NK-92 (cell line): ENCODE data around the gene NEURL1B.
"Not testable (repeated sequence)": the region's sequence is repeated elsewhere in the genome, so short reads cannot be mapped to it uniquely, and the experiment has no call there.

Source experiments
- DNase-seq: peaks from one replicate; lab custom pipeline; 2025; ENCODE audit not compliant: unreplicated experiment; lab: John Stamatoyannopoulos, UW

NEURL1B gene

DNA sequence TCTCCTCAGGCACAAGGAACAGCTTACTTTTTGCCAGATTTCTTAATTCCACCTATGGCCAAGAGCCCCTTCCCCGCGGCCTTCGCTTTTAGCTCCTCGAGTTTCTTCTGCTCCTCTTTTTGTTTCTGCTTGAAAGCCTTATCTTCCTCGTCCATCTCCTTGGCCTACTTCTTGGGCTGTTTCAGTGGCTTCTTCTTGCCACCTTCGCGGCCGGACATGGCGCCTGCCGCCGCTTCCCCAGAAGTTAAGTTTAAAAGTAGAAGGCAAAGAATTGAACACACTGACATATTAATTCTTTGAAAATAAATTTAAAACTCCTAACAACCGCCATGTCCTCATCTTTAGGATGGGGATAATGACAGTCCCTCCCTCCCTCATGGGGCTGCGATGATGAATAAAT is 15.4 kb downstream of the NEURL1B start:
- DNase-seq = not testable (repeated sequence)

DNA sequence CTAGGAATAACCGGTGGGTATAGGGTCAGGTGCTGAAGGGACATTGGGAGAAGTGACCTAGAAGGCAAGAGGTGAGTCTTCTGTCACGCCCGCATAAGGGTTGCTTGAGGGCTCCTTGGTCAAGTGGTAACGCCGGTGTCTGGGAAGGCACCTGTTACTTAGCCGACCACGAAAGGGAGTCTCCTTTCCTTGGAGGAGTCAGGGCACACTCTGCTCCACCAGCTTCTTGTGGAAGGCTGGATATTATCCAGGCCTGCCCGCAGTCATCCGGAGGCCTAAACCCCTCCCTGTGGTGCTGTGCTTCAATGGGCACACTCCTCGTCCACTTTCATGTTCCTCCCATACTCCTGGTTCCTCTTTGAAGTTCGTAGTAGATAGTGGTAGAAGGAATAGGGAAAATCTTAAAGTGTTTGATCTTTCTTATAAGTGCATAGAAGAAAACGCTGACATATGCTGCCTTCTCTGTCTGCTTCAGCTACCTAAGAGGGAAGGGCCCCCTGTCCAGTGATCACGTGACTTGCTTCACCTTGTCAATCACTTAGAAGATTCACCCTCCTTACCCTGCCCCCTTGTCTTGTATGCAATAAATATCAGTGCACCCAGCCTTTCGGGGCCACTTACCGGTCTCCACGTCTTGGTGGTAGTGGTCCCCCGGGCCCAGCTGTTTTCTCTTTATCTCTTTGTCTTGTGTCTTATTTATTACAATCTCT is 16.6 kb downstream of the NEURL1B start:
- not testable (repeated sequence) for DNase-seq

DNA sequence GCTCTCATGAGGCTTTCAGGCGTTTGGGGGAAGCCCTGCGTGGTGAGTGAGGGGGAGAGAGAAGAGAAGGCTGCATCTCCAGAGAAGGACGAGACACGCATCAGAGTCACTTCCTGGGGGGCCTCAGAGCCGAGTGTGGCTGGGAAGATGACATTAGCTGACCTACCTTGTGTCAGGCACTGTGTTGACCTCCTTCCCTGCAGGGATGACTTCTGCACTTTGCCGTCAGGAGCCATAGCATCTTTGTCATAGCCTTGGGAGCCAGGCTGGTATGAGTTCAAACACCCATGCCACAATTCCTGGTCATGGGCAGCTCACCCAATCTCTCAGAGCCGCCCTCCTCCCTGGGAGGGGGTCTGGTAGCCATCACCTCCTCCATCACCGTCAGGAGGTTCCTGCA is 17.3 kb downstream of the NEURL1B start:
- no peak for DNase-seq

DNA sequence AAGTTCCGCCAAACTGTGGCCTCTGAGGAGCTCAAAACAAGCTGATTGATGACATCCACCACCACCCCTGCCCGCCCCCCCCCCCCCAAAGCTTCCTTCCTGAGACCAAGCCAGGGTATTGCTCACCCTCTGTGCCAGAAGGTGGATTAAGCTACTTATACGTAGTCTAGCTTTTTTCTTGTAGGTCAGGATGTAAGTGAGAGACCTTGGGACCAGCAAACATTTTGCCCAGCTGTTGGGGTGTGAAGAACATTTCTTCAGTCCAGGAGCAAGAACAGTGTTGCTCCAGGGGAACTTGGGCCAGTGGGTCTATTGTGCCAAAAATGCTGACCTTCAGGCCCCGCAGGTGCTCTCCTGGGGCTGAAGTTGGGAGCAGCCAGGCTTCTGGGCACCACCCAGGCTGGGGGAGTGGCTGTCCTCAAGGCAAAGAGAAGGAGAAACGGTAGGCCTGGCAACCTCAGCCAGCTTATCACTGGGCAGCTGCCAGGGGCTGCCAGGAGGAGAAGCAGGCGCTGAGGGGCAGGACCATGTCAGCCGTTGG is 18.0 kb downstream of the NEURL1B start:
- no peak for DNase-seq

DNA sequence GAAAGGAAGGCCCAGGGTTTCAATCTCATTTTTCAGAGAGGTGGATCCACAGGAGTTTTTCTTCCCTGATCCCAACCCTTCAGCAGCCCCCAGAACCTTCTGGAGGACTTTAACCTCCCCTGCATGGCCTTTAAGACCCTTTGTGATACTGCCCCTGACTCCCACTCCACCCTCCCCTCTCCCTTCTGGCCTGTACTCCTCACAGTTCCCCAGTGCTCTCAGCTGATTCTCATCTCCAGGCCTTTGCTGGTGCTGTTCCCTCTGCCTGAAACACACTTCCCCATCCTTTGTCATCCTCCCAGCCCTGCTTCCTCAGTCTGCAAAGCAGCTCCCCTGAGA is 18.5 kb downstream of the NEURL1B start:
- DNase-seq = no peak

DNA sequence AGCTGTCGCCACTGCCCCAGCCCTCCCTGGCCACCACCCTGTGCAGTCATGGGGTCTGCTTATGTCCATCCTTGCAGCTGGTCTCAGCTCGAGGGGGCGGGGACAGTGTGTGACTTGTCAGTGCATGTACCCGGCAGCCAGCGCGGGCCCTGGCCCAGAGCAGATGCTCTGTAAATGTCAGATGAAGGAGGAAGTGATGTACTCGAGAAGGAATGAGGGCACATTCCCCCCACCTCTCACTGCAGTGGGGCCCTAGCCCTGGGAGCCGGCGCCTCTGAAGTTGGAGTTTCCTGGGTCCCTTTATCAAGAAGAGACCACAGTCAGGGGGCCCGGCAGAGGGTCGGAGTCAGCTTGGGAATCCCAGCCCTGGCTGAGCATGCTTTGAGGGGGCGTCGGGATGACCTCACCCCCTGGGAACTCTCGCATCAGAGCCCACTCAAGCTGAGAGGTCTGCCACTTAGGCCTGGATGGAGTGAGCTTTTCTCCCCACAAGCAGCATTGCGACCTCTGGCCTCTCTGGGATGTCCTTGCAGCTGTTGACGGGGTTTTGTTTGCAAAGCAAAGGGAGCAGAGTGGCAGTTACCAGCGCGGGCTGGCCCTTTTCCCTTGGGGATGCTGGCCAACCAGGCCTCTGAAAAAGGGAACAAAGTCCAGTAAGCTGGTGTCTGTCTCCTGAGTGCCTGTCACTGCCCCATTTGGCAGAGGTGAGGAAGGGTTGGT is 19.0 kb downstream of the NEURL1B start:
- DNase-seq = no peak

DNA sequence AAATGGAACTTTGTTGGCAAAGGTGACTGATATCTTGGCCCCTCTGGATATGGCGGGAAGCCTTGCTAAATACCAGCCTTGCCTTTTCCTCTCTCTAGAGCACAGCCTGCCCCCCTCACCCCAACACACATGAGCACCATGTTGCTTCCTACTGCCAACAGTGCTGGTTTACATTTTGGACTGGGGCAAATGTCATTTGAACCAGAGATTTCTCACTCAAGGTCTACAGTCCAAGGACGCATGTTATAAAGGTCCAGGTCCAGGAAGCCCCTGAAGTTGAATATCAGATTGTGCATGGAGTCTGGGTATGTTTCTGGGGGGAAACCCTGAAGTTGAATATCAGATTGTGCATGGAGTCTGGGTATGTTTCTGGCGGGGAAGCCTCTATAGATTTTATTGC is 19.9 kb downstream of the NEURL1B start:
- no peak for DNase-seq

DNA sequence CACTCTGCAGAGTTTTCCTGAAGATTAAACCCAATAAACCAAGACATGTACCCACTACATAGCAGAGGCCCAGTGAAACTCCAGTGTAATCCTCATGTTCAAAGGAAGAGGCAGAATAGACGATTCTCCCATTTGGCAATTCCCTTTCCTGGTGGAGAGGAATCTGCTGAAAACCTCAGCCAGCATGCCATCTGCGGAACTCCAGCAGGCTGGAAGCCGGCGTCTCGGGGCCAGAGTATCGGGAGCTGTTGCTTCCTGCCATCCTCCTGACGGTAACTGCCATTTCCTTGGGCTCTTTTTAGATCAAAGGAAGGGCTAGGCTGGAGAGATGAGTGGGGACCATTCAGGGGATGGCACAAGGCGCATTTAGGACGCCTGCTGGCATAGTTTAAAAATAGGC is 20.5 kb downstream of the NEURL1B start:
- DNase-seq = no peak

DNA sequence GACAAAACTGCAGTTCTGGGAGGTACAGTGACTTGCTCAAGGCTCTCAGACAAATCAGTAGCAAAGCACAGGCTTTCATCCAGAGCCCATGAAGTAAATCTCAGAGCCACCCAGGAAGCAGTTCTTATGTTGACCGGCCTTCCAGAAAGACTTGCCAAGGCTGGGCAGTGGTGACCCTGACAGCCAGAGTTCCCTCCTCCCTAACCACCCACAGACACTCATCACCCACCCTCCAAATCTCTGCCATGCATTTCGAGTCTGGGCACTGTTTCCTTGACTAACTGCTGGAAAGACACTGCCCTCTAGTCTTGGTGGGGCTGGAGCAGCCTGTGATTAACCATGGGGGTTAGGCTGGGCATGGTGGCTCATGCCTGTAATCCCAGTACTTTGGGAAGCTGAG is 21.5 kb downstream of the NEURL1B start:
- no peak for DNase-seq

DNA sequence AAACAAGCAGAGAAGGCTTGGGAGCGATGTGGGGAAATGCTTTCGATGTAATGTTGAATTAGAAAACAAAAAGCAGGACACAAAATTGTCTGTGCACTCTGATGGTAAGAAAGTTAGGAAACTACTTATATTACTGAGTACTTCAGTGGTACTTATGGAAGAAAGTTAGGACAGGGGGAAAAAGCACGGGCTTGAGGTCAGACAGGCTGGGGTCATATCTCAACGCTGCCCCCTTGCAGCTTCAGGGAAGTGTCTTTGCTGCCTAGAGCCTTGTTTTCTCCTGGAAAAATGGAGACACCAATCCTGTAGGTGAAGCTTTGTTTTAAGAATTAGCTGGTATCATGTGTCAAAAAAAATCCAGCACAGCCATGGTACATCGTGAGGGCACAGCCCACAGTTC is 23.0 kb downstream of the NEURL1B start:
- no peak for DNase-seq

DNA sequence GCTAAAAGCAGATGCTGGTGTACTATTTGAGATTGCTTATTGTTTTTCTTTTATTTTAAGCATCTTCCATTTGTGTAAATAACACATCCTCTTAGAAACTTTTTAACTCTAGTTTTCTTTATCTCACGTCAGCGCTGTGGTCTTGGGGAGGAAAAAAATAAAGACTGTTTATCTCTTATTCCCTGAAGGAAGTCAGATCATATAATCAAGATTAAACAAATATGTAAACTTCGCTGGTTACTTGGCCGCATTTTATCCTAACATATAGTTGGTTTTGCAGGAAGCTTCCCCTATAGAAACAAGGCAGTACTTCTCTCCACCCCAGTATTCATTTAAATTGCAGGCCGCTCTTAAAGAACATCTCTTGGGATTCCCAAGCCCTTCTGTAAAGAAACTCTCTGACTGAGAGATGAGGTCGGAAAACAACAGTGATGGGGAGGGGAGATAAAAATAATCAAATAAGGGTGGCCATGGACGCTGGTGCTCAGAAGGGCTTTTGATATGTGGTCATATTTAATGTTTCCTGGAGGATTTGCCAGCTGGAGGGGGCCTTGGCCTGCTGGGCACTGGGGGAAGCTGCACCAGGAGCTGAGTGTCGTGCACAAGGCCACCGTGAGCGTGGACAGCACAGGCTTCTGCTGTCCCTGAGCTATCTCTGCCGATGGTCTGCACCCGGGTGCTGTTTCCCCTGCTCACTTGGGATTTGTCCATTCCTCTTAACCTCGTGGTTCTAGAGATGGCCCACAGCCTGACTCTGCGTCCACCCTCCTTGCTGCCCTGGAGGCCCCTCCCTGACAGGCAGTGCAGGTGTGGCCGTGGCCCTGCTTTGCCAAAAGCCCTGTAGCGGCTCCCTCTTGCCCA is 23.8 kb downstream of the NEURL1B start:
- no peak for DNase-seq

DNA sequence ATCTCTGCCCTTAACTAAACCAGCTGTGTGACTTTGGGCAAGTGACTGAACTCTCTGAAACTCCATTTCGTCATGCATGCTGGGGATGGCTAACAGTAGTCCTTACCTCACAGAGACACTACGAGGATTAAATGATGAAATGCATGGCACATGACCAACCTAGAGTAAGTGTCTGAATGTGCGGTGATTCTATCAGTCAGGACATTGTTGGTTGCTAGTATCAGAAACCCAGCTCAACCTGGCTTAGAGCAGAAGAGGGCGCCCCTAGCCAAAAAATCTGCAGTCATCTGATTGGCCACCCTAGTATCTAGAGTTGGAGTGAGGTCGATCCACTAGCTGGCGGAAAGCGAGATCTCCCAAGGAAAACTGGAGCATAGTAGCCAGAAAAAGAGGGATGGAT is 25.2 kb downstream of the NEURL1B start:
- no peak for DNase-seq

DNA sequence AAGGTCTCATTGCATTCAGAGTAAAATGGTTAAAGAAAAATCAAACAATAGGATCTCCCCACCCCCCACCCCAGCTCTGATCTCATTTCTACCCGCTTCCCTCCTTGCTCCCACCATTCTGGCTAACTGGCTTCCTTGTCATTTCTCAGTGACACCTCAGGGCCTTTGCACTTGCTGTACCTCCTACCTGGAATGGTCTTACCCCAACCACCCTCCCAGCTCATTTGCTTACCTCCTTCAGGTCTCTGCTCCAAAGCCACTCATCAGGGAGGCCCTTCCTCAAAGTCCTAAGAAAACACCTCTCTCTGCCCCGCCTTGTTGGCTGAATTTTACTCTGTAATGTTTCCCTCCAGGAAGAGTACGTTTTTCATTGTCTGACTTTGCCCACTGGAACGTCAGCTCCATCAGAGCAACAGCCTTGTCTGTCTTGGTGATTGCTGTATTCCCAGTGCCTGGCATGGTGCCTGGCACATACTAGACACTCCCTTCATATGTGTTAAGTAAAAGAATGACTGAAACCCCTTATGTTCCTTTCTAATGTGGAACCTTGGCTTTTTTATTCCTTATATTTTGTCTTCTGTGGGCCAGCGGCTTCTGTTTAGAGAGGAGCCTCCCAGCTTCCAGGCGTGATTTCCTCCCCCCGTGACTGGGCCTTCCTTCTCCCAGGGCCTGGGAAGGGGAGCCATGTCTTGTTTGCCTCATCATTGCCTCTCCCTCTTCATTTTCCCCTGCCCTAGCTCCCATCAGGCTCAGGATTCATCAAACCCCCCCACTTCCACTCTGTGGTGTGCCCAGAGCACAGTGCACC is 26.9 kb downstream of the NEURL1B start:
- no peak for DNase-seq

DNA sequence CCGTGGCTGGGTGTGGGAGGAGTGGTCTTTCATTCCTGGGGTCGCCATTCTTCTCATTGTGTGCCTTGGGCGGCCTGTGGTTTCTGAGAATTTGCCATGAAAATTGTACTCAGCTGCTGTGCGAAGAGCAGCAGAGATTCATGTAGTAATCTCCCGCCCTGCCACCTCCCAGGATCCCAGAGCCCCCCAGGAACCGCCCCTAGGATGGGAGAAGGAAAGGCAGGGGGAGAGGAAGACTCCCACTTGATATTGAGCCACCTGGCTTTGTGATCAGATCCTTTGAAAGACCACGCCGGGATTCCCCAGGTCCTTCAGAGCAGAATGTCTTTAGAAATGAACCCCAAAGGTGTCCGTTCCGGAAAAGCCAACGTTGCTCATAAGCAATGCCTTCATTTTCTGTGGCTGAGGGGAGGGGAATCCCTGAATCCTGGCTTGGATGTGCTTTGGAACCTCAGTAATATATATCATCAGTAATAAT is 27.6 kb downstream of the NEURL1B start:
- no peak for DNase-seq

DNA sequence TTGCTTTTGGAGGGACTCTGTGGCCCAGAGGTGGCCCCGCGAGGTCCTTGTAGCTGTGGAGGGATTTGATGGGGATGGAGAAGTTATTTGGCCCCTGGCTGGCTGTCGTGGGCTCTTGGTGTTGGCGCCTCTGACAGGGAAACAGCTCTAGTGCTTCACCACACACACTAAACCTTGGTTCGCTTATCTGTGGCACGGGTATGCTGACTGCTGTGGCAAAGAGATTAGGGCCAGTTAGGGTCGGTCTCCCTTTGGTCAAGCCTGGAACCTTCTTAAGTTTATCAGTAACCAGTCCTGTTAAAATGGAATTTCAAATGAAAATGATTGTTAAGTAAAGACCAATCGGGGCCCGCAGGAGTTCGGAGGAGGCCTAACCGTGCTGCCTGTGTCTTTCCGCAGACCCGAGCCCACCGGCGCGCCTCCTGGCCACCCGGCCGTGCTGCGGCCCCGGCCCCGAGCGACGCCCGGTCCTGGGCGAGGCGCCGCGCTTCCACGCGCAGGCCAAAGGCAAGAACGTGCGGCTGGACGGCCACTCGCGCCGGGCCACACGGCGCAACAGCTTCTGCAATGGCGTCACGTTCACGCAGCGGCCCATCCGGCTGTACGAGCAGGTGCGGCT is 28.4 kb downstream of the NEURL1B start:
- no peak for DNase-seq

DNA sequence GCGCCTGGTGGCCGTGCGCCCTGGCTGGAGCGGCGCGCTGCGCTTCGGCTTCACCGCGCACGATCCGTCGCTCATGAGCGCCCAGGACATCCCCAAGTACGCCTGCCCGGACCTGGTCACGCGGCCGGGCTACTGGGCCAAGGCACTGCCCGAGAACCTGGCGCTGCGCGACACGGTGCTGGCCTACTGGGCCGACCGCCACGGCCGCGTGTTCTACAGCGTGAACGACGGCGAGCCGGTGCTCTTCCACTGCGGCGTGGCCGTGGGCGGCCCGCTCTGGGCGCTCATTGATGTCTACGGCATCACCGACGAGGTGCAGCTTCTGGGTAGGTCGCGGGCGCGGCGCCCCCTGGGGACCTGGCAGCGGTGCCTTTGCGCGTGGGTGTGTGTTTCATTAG is 28.9 kb downstream of the NEURL1B start:
- no peak for DNase-seq

DNA sequence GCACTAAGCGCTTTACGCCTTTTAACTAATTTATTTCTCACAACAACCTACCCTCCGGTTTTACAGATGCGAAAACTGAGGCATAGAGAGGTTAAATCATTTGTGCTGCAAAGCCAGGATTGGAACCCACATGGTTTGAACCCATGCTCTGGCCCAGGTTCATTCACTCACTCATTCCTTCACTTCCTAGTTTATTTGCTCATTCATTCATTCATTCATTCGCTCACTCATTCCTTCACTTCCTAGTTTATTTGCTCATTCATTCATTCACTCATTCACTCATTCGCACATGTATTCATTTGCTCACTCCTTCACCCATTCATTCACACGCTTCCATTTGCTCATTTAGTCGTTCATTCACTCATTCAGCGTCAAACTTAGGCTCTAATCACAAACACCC is 29.4 kb downstream of the NEURL1B start:
- no peak for DNase-seq

DNA sequence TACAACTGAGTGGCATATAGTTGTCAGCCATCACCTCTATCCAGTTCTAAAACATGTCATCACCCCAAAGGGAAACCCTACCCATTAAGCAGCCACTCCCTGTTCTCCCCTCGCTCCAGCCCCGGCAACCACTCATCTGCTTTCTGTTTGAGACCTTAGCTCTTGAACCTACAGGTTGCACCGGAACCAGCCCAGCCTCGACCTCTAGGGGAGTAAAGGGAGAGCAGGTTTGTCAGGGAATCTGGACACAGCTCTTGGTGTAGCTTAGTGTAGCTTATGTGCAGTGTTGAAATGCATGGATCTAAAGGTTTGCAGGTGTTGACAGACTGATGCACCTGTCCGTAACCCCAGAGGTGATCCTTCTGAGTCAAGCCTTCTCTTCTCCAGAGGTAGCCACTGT is 30.0 kb downstream of the NEURL1B start:
- DNase-seq = no peak

DNA sequence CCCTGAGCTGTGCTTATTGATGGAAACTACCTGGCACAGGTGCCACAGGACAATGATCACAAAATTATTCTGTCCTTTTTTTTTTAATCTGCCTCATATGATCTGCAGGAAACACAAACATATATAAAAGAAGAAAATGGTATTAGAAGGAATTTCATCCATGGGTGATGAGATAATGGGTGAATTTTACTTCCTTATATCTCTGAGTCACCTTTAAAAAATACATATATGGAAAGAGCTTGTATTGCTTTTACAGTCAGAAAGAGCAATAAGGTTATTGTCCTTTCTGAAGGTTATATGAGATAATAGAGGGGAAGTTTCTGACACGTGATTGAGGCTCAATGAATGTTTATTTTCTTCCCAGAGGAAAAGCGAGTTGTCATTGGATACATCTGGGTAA is 31.6 kb downstream of the NEURL1B start:
- no peak for DNase-seq

DNA sequence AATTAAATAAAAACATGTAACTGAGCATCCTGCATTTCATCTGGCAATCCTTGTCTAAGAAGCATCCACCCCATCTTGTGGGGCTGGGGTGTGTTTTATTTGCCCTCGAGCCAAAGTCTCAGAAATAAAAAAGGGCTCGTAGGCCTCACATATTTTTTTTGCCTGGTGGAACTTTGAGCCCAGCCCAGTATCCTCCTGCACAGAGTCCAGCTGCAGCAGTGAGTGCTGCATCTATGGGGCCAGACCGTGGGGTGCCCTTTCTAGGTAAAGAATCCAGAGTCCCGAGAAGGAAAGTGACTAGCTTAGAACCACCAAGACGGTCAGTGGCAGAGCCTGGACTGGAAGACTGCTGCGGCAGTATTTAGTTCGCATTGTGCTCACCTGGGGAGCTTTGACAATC is 33.1 kb downstream of the NEURL1B start:
- DNase-seq = no peak
